NT2/D1 (cell line): ENCODE results near the gene S100A8.

Experiments
- SUZ12 ChIP-seq: IDR thresholded peaks from 2 replicates; pipeline ENCODE4 v1.6.1; 2011; ENCODE audit not compliant: insufficient read length, insufficient read depth; ENCODE audit errors: extremely low read depth
- ZNF274 ChIP-seq: IDR thresholded peaks from 2 replicates; pipeline ENCODE4 v1.6.1; 2011; ENCODE audit warnings: mild to moderate bottlenecking, low read depth, low read length

DNA sequence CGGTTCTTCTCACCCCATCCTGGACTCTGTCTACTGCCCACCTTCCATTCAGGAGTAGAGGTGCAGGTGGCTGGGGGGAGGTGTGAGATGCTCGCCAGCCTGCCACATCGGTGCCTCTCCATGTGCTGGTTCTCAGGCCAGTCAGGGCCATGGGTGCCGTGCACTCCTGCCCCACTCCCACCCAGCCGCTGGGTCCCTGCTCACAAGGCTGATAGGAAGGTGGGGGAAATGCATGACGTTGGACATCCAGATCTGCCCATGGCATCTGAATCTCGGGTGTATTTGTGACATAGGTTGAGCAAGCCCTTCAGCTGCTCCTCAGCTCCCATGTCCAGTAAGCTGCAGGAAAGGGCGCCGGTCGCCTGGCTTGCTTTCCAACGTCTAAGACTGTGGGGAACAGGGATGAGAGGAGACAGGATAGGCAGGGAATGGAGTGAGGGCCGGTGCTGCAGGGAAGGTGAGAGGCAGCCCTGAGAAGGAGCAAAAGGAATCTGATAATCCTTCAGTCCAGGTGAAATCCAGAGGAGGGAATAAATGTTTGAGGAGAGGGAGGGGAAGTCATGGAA, 37.3 kb upstream of the S100A8 start:
- TF ChIP-seq SUZ12 (no peak), ZNF274 (no peak)
